Activated naive CD8-positive, alpha-beta T cell treated with anti-CD3 and anti-CD28 coated beads, Interleukin-2, amount 50 U/mL, for 24 hours (primary cell): ENCODE data around the gene SMOC2.

Experiments
- ATAC-seq: fragments of 150-1000 bp; cut with Tn5 transposase; one replicate; pipeline ENCODE4 v1.10.0; 2021
- DNase-seq: peaks from one replicate; pipeline ENCODE4 v3.0.0; 2021
- H3K27ac Mint-ChIP-seq: one replicate; pipeline ENCODE4 v1.8.0; 2021; ENCODE audit warnings: mild to moderate bottlenecking, mixed read lengths
- H3K27me3 Mint-ChIP-seq: one replicate; pipeline ENCODE4 v1.8.0; 2021; ENCODE audit warnings: mixed read lengths
- H3K36me3 Mint-ChIP-seq: one replicate; pipeline ENCODE4 v1.8.0; 2021; ENCODE audit warnings: low read depth, mixed read lengths
- H3K4me1 Mint-ChIP-seq: one replicate; pipeline ENCODE4 v1.8.0; 2021; ENCODE audit warnings: mixed read lengths
- H3K4me3 Mint-ChIP-seq: one replicate; pipeline ENCODE4 v1.8.0; 2021; ENCODE audit warnings: mild to moderate bottlenecking, moderate library complexity, mixed read lengths
- H3K9me3 Mint-ChIP-seq: one replicate; pipeline ENCODE4 v1.8.0; 2021; ENCODE audit warnings: mixed read lengths

The SMOC2 gene

DNA sequence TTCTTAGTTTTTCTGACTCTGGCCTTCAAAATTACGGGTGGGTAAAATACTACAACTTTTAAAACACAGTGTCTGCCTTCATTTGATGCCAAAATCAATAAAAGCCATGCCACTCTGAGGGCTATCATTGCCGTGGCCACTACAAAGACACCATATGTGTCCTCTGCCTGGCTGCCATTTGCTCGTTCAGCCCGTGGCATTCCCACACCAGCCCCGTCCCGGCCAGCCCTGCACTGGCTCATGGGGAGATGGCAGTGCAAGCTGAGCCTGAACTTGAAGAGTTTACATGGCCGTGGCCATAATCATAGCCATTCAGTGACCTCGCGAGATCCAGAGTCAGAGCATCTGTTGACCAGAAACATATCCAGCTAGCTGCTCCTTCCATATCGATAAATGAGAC, 79.2 kb downstream of the SMOC2 start:
- Mint-ChIP-seq H3K4me1 (no peaks in the 10 kb centered on the region), H3K27me3 (no peaks in the 10 kb centered on the region), H3K9me3 (no peaks in the 10 kb centered on the region), H3K4me3 (no peak overlapping the region), H3K36me3 (no peaks in the 10 kb centered on the region), H3K27ac (no peak overlapping the region)
- no peak for ATAC-seq
- no peak for DNase-seq

GRCh38 chr6:168524571-168525001, 83.6 kb downstream of the SMOC2 start:
- H3K4me3 Mint-ChIP-seq, result no peak overlapping the region
- no peaks in the 10 kb centered on the region for H3K4me1 Mint-ChIP-seq
- no peak for DNase-seq
- no peaks in the 10 kb centered on the region for H3K36me3 Mint-ChIP-seq
- H3K27ac Mint-ChIP-seq, result no peak overlapping the region
- H3K27me3 Mint-ChIP-seq, result no peaks in the 10 kb centered on the region
- ATAC-seq, result no peak
- H3K9me3 Mint-ChIP-seq, result no peaks in the 10 kb centered on the region

- Mint-ChIP-seq H3K4me1 (no peaks in the 10 kb centered on the region), H3K36me3 (no peaks in the 10 kb centered on the region), H3K9me3 (no peaks in the 10 kb centered on the region), H3K27me3 (no peaks in the 10 kb centered on the region), H3K27ac (no peak overlapping the region), H3K4me3 (no peak overlapping the region)
- ATAC-seq (no peak), DNase-seq (no peak)
Observed at GRCh38 chr6:168525114-168525513, 84.1 kb downstream of the SMOC2 start.

DNA sequence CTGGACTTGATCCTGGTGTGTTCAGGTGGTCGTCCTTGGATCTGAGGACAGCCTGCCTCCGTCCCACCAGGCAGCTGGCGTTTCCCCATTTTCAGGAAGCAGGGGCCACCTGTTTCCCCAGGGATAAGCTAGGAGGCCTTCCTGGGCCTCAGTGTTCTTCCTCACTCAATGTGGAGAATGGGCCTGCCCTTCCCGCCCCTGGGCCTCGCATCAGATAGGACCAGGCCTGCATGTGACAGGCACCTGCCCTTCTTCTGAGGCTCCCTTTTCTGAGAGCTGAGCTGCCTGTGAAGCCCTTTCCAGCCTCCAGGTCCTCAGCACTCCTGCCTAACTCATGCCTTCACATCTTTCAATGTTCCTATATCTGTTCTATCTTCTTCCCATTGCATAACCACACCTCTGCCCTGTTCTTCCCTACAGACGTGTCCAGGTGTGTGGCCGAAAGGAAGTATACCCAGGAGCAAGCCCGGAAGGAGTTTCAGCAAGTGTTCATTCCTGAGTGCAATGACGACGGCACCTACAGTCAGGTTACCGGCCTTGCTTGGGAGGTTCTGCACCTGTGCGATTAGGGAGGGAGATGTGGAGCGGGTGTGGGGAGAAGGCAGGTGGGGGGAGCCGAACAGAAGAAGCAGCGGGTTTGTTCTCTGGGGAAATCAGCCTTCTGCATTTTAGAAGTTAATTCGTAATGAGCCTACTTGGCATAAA, 85.1 kb downstream of the SMOC2 start:
- Mint-ChIP-seq H3K27ac (no peak overlapping the region), H3K9me3 (no peaks in the 10 kb centered on the region), H3K4me3 (no peak overlapping the region), H3K27me3 (no peaks in the 10 kb centered on the region), H3K4me1 (no peaks in the 10 kb centered on the region), H3K36me3 (no peaks in the 10 kb centered on the region)
- ATAC-seq (no peak), DNase-seq (no peak)

GRCh38 chr6:168526841-168527281, 85.9 kb downstream of the SMOC2 start:
- Mint-ChIP-seq H3K27me3 (no peaks in the 10 kb centered on the region), H3K4me1 (no peaks in the 10 kb centered on the region), H3K9me3 (no peaks in the 10 kb centered on the region), H3K4me3 (no peak overlapping the region), H3K36me3 (no peaks in the 10 kb centered on the region), H3K27ac (no peak overlapping the region)
- DNase-seq (no peak), ATAC-seq (no peak)

DNA sequence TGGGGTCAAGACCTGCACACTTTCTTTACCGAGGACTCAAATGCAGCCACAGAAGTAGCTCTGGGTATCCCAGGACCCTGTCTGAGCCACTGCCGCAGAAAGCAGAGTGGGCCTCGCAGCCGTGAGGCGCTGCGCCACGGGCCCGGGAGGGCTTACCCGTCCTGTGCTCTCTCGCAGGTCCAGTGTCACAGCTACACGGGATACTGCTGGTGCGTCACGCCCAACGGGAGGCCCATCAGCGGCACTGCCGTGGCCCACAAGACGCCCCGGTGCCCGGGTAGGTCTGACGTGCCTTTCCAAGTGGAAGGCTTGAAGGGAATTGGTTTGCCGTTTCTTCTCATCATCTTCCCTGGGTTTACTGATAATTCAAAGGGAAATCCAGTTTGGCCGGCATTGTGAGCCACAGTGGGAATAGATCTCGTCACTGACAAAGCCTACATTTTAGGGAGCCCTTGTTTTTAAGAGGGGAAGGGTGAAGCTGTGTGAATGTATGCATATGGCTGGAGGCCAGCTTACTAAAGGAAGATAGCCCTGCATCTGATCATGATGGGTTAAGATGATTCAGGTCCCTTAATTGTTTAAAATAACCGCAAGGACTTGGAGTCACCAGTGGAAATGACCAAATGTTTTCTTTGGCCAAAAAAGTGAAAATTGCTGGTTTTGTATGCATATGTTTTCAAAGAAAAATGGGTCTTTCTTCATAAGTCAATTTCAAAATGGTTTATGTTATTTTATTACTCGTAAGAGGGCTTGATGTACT, 86.6 kb downstream of the SMOC2 start:
- Mint-ChIP-seq H3K9me3 (no peaks in the 10 kb centered on the region), H3K27me3 (no peaks in the 10 kb centered on the region), H3K4me3 (no peak overlapping the region), H3K27ac (no peak overlapping the region), H3K36me3 (no peaks in the 10 kb centered on the region), H3K4me1 (no peaks in the 10 kb centered on the region)
- no peak for ATAC-seq
- DNase-seq, result no peak

DNA sequence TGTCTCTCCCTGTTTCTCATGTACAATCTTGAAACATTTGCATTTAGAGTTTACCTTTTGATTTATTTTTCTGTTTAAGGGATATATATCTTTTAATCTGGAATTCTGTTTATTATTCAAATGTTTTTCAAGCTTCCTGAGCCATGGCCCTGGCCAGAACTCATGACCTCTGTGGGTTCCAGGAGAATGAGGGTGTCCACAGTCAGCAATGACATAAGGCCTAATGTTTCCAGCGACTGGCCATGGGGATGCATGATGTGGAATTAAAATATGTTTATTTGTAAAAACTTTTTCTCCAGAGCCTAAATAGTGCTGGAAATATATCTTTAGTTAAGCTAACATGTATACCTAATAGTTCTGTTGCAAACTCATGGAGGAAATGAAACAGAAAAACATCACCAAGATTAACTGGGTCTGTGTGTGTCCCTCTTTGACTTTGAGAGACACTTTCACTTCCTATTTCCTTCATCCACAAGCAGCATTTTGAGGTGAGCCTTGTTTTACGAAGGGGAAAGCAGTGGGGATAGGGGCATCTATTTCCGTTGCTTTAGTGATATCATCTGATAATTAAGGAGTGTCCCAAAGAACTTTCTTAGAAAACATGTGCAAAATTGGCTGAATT, 87.6 kb downstream of the SMOC2 start:
- no peaks in the 10 kb centered on the region for H3K9me3 Mint-ChIP-seq
- H3K4me1 Mint-ChIP-seq, result no peaks in the 10 kb centered on the region
- no peaks in the 10 kb centered on the region for H3K36me3 Mint-ChIP-seq
- ATAC-seq, result no peak
- no peaks in the 10 kb centered on the region for H3K27me3 Mint-ChIP-seq
- DNase-seq, result no peak
- H3K4me3 Mint-ChIP-seq, result no peak overlapping the region
- H3K27ac Mint-ChIP-seq, result no peak overlapping the region

GRCh38 chr6:168529214-168529613, 88.2 kb downstream of the SMOC2 start:
- no peak for ATAC-seq
- no peaks in the 10 kb centered on the region for H3K27me3 Mint-ChIP-seq

GRCh38 chr6:168530653-168531071, 89.7 kb downstream of the SMOC2 start:
- Mint-ChIP-seq H3K27ac (no peak overlapping the region), H3K4me3 (no peak overlapping the region), H3K4me1 (no peaks in the 10 kb centered on the region), H3K9me3 (no peaks in the 10 kb centered on the region), H3K27me3 (no peaks in the 10 kb centered on the region), H3K36me3 (no peaks in the 10 kb centered on the region)
- no peak for DNase-seq
- ATAC-seq, result no peak

More at GRCh38 chr6:168529214-168529613, 88.2 kb downstream of the SMOC2 start:
- Mint-ChIP-seq H3K27ac (no peak overlapping the region), H3K9me3 (no peaks in the 10 kb centered on the region), H3K4me1 (no peaks in the 10 kb centered on the region), H3K36me3 (no peaks in the 10 kb centered on the region), H3K4me3 (no peak overlapping the region)
- DNase-seq, result no peak

GRCh38 chr6:168532070-168532469, 91.1 kb downstream of the SMOC2 start:
- no peak for ATAC-seq
- DNase-seq, result no peak
- H3K4me1 Mint-ChIP-seq, result no peaks in the 10 kb centered on the region
- no peaks in the 10 kb centered on the region for H3K27me3 Mint-ChIP-seq
- no peaks in the 10 kb centered on the region for H3K9me3 Mint-ChIP-seq
- H3K4me3 Mint-ChIP-seq, result no peak overlapping the region
- H3K27ac Mint-ChIP-seq, result no peak overlapping the region
- H3K36me3 Mint-ChIP-seq, result no peaks in the 10 kb centered on the region

- Mint-ChIP-seq H3K4me3 (no peak overlapping the region), H3K27ac (no peak overlapping the region), H3K9me3 (no peaks in the 10 kb centered on the region), H3K4me1 (no peaks in the 10 kb centered on the region), H3K27me3 (no peaks in the 10 kb centered on the region), H3K36me3 (no peaks in the 10 kb centered on the region)
- DNase-seq, result no peak
- ATAC-seq, result no peak
Observed at GRCh38 chr6:168533414-168533813, 92.4 kb downstream of the SMOC2 start.

DNA sequence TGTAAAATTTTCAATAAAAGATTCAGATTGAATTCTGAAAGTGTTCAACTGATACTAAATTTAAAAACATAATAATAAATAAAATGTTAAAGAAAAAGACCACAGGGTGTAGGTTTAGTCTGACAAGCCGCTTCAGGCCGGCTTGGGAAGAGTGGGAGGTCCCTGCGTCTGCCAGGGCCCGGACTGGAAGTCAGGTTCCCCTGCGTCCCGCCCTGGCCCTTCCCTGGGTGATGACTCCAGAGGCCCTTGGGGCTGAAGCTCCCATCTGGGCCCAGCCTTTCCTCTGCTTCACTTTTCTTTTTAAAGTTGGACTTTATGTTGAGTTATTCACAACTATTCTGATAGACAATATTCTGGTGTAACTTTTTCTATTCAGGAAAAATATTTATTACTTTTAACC, 93.3 kb downstream of the SMOC2 start:
- Mint-ChIP-seq H3K4me1 (no peaks in the 10 kb centered on the region), H3K27ac (no peak overlapping the region), H3K9me3 (no peaks in the 10 kb centered on the region), H3K27me3 (no peaks in the 10 kb centered on the region), H3K36me3 (no peaks in the 10 kb centered on the region), H3K4me3 (no peak overlapping the region)
- no peak for DNase-seq
- no peak for ATAC-seq

- Mint-ChIP-seq H3K4me1 (no peaks in the 10 kb centered on the region), H3K36me3 (no peaks in the 10 kb centered on the region), H3K27ac (no peak overlapping the region), H3K4me3 (no peak overlapping the region), H3K27me3 (no peaks in the 10 kb centered on the region), H3K9me3 (no peaks in the 10 kb centered on the region)
- DNase-seq (no peak), ATAC-seq (no peak)
Observed at GRCh38 chr6:168535711-168536110, 94.7 kb downstream of the SMOC2 start.

GRCh38 chr6:168536196-168536595, 95.2 kb downstream of the SMOC2 start:
- H3K9me3 Mint-ChIP-seq, result no peaks in the 10 kb centered on the region
- DNase-seq (no peak), ATAC-seq (no peak)
- no peaks in the 10 kb centered on the region for H3K27me3 Mint-ChIP-seq
- no peaks in the 10 kb centered on the region for H3K36me3 Mint-ChIP-seq
- H3K4me1 Mint-ChIP-seq, result no peaks in the 10 kb centered on the region
- H3K4me3 Mint-ChIP-seq, result no peak overlapping the region
- no peak overlapping the region for H3K27ac Mint-ChIP-seq
